Fibroblast of pulmonary artery (primary cell): ENCODE data around the gene WNT5A.

Experiments used
- DNase-seq: peaks from one replicate; pipeline ENCODE4 v3.0.0-alpha.2; 2010; ENCODE audit warnings: low read depth
- H3K4me3 ChIP-seq: replicated peaks from 2 replicates; pipeline ENCODE4 v1.5.1; 2011; ENCODE audit warnings: low read depth, mild to moderate bottlenecking, control low read depth, low read length, moderate library complexity
- CTCF ChIP-seq: IDR thresholded peaks from 2 replicates; pipeline ENCODE4 v1.5.1; 2011; ENCODE audit warnings: mild to moderate bottlenecking, control low read depth, low read length, inconsistent platforms; ENCODE audit errors: missing control alignments

Gene WNT5A

DNA sequence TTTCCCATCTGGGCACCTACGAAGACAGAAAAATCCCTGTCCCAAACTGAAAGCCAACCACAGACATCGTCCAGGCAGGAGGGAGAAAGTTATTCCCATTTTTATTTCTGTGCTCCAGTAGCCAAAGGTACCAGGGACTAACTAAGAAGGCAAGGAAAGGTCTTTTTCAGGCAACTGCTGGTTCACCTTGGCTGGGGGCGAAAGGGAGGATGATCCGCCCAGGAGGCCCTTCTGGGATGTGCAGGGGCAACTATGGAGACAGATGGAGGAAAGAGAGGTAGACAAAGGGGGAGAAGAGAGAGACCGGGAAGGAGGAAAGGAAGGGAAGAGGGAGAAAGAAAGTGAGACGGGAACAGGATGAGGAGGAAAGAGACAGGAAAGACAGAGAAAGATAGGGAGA, 13.3 kb downstream of the WNT5A start:
- no peak for TF ChIP-seq CTCF
- H3K4me3 ChIP-seq: no peak overlapping the region

DNA sequence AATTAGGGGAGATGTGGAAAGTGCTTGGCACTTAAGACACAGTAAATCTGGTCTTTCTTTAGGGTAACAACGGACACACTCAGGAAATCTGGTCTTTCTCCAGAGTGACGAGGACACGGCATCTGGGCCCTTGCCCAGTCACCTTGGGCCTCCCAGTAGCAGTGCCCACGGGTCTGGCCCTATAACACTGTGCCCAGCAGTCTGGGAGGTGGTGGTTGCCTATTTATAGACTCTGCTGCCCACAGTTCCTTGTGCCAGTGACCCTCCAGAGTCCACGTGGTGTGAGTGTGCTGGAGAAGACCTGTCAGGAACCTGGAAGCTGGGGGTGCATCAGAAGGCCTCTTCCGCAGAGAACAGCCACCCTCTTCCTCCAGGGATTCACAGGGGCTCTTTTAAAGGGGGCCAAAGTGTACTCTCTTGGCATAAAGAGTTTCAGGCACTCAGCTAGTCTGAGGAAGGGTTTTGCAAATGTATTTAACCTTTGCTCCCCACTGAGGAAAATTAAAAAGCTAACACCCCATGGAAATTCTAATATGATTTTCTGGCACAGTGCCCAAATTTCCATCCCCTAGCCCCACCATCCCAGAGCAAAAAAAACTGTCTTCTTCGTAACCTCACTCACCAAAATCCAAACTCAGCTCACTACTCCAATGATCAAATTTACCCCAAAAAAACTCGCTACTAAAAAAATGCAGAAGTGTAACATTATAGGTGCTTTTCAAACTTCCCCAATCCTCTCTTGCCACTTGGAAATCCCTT, 15.4 kb downstream of the WNT5A start:
- no peak for TF ChIP-seq CTCF
- DNase-seq: no peak
- no peak overlapping the region for H3K4me3 ChIP-seq

More for the DNA sequence above, 13.3 kb downstream of the WNT5A start:
- no peak for DNase-seq

DNA sequence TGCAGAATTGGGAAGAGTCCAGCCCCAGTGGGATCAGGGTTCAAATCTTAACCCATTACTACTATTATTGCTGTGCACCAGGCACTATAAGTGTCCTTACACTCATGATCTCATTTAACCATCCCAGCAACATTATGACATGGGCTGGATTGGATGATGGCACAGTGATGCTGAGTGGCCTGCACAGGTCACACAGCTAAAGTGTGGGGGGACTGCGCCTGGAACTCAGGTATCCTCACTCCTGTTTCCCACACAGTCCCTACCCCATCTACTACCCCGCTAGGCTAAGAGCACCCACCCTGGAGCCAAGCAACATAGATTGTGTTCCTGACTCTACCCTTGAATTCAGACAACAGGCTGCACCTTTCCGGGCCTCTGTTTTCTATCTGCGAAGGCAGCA, 16.0 kb downstream of the WNT5A start:
- no peak overlapping the region for H3K4me3 ChIP-seq
- DNase-seq: no peak

GRCh38 chr3:55469957-55470526, 17.1 kb downstream of the WNT5A start:
- no peak overlapping the region for H3K4me3 ChIP-seq
- no peak for TF ChIP-seq CTCF
- no peak for DNase-seq

More for the DNA sequence above, 16.0 kb downstream of the WNT5A start:
- no peak for TF ChIP-seq CTCF

DNA sequence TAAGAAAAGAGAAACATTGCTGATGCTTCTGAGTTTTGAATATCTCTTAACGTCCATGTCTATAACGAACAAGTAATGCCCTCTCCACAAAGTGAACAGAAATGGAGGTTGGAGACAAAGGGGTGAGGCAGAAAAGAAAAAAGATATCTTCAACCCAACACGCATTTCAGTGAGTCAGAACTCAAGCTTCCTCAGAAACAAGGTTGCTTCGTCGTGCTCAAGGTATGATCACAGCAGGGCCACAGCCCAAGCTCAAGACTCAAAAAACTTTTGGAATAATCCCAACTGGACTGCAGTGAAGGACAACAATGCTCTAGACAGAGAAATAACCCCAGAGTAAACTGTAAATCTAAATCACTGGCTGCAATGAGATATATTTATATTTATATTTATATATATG, 18.9 kb downstream of the WNT5A start:
- no peak for DNase-seq
- TF ChIP-seq CTCF: no peak
- no peak overlapping the region for H3K4me3 ChIP-seq

DNA sequence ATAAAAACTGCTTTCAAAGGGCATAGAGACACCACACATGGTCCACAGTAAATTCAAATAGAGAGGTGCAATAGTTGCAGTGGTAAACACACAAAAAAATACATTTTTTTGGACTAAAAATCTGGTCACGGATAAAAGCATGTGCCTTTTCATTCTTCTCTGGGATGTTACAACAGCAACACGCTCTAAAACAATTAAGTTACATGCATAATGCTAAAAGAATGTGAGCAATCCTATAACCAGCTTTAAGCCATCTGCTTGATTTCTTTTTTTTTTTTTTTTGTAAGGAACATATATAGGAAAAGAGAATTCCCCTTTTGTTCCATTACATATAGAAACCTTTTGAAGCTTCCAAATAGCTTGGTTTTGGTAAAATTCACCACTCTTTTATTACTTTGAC, 20.0 kb downstream of the WNT5A start:
- peak; percentile 78 for DNase-seq
- no peak for TF ChIP-seq CTCF
- H3K4me3 ChIP-seq: no peak overlapping the region

- no peak for DNase-seq
- TF ChIP-seq CTCF: no peak
- no peak overlapping the region for H3K4me3 ChIP-seq
Measured at GRCh38 chr3:55466526-55466925, 20.6 kb downstream of the WNT5A start.
